HG02852 (cell line): ENCODE measurements around the gene OAS3.
"Not testable (repeated sequence)": the region's sequence is repeated elsewhere in the genome, so short reads cannot be mapped to it uniquely, and the experiment has no call there.

ENCODE experiments used
- ATAC-seq: cut with Tn5 transposase; IDR thresholded peaks from one replicate; pipeline ENCODE4 v1.9.1; 2021; ENCODE audit warnings: mild to moderate bottlenecking, moderate library complexity; ENCODE audit not compliant: unreplicated experiment

The OAS3 gene, protein sequence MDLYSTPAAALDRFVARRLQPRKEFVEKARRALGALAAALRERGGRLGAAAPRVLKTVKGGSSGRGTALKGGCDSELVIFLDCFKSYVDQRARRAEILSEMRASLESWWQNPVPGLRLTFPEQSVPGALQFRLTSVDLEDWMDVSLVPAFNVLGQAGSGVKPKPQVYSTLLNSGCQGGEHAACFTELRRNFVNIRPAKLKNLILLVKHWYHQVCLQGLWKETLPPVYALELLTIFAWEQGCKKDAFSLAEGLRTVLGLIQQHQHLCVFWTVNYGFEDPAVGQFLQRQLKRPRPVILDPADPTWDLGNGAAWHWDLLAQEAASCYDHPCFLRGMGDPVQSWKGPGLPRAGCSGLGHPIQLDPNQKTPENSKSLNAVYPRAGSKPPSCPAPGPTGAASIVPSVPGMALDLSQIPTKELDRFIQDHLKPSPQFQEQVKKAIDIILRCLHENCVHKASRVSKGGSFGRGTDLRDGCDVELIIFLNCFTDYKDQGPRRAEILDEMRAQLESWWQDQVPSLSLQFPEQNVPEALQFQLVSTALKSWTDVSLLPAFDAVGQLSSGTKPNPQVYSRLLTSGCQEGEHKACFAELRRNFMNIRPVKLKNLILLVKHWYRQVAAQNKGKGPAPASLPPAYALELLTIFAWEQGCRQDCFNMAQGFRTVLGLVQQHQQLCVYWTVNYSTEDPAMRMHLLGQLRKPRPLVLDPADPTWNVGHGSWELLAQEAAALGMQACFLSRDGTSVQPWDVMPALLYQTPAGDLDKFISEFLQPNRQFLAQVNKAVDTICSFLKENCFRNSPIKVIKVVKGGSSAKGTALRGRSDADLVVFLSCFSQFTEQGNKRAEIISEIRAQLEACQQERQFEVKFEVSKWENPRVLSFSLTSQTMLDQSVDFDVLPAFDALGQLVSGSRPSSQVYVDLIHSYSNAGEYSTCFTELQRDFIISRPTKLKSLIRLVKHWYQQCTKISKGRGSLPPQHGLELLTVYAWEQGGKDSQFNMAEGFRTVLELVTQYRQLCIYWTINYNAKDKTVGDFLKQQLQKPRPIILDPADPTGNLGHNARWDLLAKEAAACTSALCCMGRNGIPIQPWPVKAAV

DNA sequence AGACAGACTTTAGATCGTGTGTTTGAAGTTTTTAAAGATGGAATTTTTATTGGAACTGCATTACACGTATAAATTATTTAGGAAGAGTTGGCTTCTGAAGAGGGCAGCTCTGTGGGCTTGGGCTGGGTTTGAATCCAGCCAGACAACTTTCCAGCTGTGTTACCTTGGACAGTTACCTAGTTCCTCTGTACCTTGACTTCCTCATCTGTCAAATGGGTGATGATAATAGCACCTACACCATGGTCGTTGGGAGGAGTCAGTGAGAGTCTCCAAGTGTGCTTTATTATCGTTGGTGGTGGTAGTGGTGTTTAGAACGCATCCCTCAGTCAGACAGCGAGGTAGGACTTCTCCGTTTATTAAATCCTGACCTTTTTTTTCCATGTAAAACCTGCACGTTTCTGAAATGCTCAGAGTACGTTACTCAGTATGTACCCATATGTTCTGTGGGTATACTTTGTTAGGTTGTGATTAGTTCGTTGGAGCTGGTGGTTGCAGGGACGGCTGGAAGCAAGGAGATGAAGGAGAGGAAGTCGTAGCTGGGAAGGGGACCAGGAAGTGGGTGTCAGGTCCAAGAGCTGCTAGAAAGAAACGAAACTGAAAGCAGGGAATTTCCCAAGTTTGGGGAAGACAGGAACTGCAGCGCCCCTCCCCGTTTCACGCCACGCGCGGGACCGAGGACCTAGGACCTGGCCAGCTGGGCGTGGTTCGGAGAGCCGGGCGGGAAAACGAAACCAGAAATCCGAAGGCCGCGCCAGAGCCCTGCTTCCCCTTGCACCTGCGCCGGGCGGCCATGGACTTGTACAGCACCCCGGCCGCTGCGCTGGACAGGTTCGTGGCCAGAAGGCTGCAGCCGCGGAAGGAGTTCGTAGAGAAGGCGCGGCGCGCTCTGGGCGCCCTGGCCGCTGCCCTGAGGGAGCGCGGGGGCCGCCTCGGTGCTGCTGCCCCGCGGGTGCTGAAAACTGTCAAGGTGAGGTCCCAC is at the start of gene OAS3:
OAS3 (plus strand) TSS at position 734 of the 979 bp plus-strand sequence; CDS start at position 791, 57 bp downstream.
- no peak for ATAC-seq

DNA sequence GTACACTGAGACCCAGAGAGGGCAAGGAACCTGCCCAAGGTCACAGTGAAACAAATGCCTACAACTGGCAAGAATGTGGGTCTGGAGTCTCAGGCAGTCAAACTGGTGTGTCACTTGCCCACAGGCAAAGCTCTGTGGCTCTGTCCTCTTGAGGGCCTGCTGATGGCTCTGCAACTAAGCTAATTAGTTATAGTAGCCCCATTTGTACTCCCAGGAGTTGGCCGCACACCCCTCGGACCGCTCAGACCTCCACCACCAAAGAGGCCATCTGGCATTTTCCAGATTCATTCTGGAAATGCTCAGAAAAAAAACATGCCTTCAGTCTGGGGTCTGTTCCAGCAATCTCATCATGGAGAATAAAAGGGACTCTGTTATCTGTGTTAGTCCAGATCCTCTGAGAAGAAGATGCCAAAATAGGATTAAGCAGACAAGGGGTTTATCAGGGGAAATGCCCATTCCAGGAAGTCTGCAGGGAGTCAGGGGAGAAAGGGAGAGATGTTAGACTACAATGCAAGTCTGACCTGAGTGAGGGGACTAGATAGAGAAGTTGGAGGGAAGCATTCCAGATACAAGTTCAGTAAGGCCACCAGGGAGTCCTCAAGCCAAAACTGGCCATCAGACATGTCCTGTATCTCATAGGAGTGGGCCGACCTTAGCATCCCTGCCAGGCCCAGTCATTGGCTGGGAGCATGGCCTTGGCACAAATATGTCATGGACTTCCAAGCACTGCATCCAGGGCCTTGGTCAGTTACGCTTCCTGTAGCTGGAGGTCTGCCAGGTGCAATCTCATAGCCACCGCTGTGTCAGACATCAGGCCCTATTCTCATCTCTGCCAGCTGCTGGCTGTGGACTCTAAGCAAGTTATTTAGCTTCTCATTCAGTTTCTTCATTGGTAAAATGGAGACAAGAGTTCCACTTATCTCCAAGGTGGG is 46.9 kb upstream of the OAS3 start:
- ATAC-seq: no peak

DNA sequence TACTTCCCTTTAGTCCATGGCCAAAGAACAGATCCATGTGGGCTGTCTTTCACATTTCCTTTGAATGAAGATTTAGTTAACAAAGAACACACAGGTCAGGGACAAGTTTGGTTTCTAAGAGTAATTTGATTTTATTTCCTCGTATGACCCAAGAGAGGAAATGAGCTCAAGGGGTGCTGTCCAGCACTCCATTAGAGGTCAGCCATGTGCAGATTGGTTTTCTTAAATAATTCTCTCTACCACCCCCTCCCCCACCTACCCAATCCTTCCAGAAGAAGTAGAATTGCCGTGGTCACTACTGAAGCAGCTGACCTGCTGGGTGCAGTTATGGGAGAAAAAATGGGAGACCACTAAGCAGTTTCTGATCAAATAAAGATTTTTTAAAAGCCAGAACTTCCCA is 45.4 kb upstream of the OAS3 start:
- no peak for ATAC-seq

GRCh38 chr12:112894128-112894527 is 44.1 kb upstream of the OAS3 start:
- ATAC-seq: no peak

DNA sequence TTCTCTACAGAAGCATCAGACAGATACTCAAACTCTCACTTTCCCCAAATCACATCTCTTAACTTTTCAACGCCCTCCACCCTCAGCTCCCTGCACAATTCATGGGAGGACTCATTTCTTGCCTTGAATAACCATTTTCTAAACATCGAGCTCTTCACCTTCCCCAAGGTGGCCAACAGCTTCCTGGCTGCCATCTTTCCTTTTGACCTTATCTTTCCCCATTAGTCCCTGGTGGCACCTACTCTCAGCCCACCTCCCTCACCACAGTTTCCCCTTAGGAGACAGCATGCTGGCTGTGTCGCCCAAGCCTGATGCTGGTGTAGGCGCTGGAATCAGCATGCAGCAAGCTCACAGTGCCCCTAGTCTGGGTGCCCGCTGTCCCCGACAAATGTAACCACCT is 39.9 kb upstream of the OAS3 start:
- ATAC-seq: no peak

GRCh38 chr12:112900298-112901145 is 37.8 kb upstream of the OAS3 start:
- no peak for ATAC-seq

GRCh38 chr12:112901271-112901670 is 37.0 kb upstream of the OAS3 start:
- no peak for ATAC-seq

- ATAC-seq: no peak
Measured at GRCh38 chr12:112904571-112904970, 33.7 kb upstream of the OAS3 start.

DNA sequence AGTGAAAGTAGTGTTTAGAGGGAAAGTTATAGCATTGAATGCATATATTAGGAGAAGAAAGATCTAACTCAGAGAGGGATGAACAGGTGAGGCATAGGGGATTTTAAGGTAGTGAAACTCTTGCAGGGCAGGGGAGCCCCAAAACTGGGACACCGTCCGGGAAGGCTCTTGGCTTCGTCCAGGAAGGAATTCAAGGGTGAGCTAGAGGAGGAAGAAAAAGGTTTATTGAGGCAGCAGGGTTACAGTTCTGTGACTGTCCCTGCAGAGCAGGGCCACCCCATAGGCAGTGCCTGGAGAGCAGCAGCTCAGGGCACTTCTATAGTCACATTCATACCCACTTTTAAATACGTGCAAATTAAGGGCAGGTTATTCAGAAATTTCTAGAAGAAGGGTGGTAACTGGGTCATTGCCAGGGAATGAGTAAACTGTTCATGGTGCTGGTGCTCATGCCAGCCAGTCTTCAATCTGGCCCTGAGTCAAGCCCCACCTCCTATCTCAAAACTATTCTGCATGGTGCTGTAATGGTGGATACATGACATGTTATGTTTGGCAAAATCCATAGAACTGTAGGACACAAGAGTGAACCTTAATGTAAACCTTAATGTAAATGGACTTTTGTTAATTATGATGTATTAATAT is 32.7 kb upstream of the OAS3 start:
- ATAC-seq: no peak

DNA sequence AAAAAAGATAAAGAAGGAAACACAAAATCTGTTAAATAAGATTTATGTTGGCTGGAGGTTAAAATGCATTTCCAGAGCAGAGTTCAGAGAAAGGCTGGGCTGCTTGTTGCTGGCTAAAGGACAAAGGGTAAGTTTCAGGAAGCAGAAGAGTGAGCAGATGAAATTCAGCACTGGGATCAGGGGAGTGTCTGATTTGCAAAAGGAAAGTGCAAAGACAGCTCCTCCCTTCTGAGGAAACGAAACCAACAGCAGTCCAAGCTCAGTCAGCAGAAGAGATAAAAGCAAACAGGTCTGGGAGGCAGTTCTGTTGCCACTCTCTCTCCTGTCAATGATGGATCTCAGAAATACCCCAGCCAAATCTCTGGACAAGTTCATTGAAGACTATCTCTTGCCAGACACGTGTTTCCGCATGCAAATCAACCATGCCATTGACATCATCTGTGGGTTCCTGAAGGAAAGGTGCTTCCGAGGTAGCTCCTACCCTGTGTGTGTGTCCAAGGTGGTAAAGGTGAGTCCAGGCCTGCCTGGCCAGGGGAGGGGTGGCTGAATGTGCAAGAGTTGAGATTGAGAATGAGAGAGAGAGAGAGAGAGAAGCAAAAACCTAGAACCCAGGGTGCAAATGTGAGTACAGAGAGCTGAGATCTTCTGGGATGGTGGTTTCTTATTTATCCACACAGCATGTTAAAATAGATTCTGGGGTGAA is 31.4 kb upstream of the OAS3 start, which contains the start of gene OAS1:
OAS1 (plus strand) TSS at position 251 of the 703 bp plus-strand sequence; CDS start at position 329, 78 bp downstream.
- peak; percentile 77 for ATAC-seq

- ATAC-seq: peak; percentile 60
Measured at GRCh38 chr12:112907415-112908157, 30.7 kb upstream of the OAS3 start.

- ATAC-seq: no peak
Measured at GRCh38 chr12:112908548-112908947, 29.7 kb upstream of the OAS3 start.

DNA sequence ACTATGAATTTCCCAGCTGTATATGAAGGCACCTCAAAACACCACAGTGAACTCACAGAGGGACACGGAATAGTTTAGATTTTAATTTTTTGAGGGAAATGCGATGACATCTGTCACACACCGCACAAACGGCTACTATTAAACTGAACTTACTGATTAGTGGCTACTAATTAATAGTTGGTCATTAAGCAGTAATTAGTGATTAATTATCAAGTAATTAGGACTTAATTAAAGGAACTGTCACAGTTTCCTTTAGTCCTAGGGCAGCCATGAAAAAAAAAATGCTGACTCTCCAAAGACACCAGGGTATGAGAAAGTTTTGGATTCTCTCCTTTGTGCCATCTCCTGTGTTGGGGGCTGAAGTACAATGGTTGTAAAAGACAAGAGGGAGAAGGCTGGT is 28.6 kb upstream of the OAS3 start:
- ATAC-seq: no peak

DNA sequence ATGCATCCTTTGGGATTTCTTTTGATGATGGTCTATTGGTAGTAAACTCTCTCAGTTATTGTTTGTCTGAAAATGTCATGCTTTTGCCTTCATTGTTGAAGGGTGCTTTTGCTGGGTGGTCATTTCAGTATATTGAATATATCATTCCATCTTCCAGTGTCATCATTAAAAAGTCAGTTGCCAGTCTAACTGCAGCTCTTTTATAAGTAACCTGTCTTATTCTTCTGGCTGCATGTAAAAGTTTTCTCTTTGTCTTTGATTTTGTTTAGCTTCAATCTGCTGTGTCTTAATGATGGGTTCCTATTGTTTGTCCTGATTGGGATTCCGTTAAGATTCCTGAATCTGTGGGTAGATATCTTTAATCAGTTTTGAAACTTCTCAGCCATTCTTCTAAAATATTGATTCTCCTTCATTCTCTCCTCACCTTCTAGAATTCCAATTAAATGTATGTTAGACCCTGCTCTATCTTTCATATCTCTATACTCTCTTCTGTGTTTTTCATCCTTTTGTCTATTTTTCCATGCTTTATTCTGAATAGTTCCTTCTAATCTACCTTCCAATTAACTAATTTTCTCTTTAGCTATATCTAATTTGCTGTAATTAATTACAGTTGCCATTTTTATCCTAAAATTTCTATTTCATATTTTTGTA is 25.1 kb upstream of the OAS3 start:
- no peak for ATAC-seq

GRCh38 chr12:112913888-112914287 is 24.4 kb upstream of the OAS3 start:
- ATAC-seq: not testable (repeated sequence)

- ATAC-seq: no peak
Measured at GRCh38 chr12:112916270-112916669, 22.0 kb upstream of the OAS3 start.
